HG02798 (cell line): ENCODE results near the gene MRAP.
"Not testable (repeated sequence)": the region's sequence is repeated elsewhere in the genome, so short reads cannot be mapped to it uniquely, and the experiment has no call there.

Source experiments
- ATAC-seq: cut with Tn5 transposase; IDR thresholded peaks from one replicate; pipeline ENCODE4 v1.9.1; 2021; ENCODE audit warnings: mild to moderate bottlenecking; ENCODE audit not compliant: unreplicated experiment, poor library complexity

Gene MRAP

GRCh38 chr21:32298148-32298559, 501 bp upstream of the MRAP start:
- ATAC-seq = no peak

- no peak for ATAC-seq
Observed at GRCh38 chr21:32299695-32300094, 1.0 kb downstream of the MRAP start.

GRCh38 chr21:32300117-32300681, 1.5 kb downstream of the MRAP start:
- ATAC-seq = no peak

GRCh38 chr21:32301596-32301995, 2.9 kb downstream of the MRAP start:
- ATAC-seq = no peak

- ATAC-seq = no peak
Observed at GRCh38 chr21:32302560-32302959, 3.9 kb downstream of the MRAP start.

DNA sequence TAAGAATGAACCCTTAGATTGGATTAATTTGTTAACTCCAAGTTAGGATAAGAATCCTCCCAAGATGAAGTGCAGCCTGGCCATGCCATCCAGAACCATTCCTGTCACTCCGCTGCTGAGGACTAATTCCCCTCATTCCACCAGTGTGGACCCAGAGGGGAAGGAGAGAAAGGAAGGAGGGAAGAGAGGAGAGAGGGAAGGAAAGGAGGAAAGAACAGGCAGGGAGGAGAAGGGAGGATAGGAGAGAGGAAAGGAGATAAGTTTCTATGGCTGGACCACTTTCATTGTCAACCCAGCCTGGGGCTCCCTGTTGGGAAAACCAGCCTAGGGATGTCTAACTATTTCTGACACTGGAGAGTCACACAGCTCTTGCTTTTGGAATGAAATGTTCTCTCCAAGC, 4.7 kb downstream of the MRAP start:
- ATAC-seq = no peak

GRCh38 chr21:32304998-32305397, 6.3 kb downstream of the MRAP start:
- ATAC-seq = no peak

- ATAC-seq = no peak
Observed at GRCh38 chr21:32306021-32306780, 7.5 kb downstream of the MRAP start.

GRCh38 chr21:32307706-32308105, 9.1 kb downstream of the MRAP start:
- ATAC-seq = no peak

DNA sequence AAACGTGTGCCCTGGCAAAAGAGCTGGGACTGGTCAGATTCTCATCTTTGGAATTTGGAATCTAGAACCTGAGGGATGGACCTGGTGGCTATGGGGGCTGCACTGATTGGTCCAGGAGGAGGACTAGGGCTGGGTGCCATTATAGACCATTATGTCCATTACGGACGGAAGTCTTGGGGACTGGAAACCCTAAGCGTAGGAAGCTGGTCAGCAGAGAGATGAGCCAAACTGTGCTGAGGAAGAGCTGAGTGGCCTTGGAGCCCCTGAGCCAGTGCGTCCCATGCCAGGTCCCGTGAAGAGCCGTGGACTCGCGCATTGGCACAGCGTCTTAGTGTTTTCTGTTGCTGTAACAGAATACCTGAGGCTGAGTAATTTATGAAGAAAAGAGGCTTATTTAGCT, 10.0 kb downstream of the MRAP start:
- no peak for ATAC-seq

- no peak for ATAC-seq
Observed at GRCh38 chr21:32309906-32310460, 11.3 kb downstream of the MRAP start.

GRCh38 chr21:32310976-32311375, 12.3 kb downstream of the MRAP start:
- ATAC-seq = not testable (repeated sequence)

DNA sequence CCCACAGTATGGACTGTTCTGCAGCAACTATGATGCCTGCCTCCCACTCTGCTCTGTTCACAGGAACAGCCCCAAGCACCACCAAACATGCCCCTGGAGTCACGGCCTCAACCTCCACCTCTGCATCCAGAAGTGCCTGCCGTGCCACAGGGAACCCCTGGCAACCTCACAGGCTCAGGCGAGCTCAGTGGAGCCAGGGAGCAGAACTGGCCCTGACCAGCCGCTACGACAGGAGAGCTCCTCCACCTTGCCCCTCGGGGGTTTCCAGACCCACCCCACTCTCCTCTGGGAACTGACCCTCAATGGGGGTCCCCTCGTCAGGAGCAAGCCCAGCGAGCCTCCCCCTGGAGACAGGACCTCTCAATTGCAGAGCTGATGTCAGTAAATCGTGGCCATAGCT, 13.0 kb downstream of the MRAP start:
- no peak for ATAC-seq

DNA sequence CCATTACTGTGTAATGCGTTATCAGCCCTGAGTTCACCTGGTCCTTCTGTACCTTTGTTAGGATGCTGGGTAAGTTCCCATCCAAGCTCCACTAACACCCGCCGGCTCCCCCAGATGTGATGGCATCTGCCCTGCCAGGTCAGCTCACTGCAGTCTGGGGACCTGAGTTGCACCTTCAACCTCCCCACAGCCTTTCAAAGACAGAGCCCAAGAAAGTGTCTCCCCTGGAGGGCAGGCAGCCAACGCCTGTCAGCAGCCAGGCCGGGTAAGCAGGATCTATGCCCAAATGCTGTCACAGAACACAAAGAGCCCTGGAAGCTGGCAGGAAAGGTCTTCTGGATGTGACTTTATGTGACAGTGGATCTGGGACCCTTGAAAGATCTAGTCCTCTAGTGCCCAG, 13.7 kb downstream of the MRAP start:
- ATAC-seq = no peak

- no peak for ATAC-seq
Observed at GRCh38 chr21:32312976-32313375, 14.3 kb downstream of the MRAP start.

GRCh38 chr21:32314806-32315205, 16.2 kb downstream of the MRAP start:
- ATAC-seq = no peak

- ATAC-seq = no peak
Observed at GRCh38 chr21:32315511-32316281, 17.0 kb downstream of the MRAP start.

DNA sequence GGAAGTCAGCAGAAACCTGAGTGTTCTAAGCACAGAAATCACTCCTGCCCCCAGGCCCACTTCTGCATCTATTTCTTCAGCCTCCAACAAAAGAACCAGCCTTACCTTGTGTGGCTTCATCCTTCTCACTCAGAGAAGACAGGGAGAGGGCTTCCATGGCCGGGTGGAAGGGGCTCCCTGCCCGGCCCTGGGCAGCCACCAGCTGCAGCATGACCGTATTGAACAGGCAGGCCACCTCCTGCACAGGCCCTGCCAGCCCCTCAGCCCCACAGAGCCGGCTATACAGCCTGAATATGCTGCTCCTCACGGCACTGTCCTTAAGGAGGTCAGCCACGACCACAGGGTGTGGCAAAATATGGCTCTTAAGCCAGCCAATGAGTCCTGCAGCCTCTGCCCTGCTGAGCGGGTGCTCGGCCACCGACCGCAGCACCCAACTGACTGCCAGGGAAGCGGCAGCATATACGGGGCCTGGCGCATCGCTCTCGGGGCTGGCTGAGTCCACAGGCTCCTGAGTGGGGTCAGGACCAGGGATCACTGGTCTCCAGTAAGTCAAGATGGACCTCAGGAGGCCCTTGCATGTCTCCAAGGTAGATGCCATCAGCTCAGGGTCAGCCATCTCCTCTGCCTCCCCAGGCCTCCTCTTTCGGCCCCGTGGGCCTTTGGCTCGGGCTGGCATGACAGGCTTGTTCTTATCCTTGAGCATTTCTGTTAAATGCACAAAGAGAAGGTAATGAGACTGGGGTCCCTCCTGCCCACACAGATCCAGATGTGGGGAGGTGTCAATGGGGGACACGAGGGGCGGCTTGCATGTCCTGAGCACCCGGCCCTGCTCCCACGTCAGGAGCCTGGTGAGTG, 17.9 kb downstream of the MRAP start:
- ATAC-seq = no peak

- ATAC-seq = no peak
Observed at GRCh38 chr21:32317726-32318125, 19.1 kb downstream of the MRAP start.

- ATAC-seq = no peak
Observed at GRCh38 chr21:32319012-32319411, 20.4 kb downstream of the MRAP start.
